GM12891 (cell line): ENCODE measurements around the gene FAM25G.
"Not testable (repeated sequence)": the region's sequence is repeated elsewhere in the genome, so short reads cannot be mapped to it uniquely, and the experiment has no call there.

Experiments
- PAX5 ChIP-seq: IDR thresholded peaks from 2 replicates; pipeline ENCODE4 v1.6.1; 2011; ENCODE audit warnings: low read length, moderate library complexity, mild to moderate bottlenecking; ENCODE audit not compliant: insufficient read depth, severe bottlenecking
- POLR2A ChIP-seq: IDR thresholded peaks from 2 replicates; pipeline ENCODE4 v1.6.1; 2011; ENCODE audit warnings: low read depth, low read length, control low read depth
- POLR2AphosphoS5 ChIP-seq: IDR thresholded peaks from 2 replicates; pipeline ENCODE4 v1.6.1; 2011; ENCODE audit warnings: low read depth, low read length, control low read depth
- TAF1 ChIP-seq: IDR thresholded peaks from 2 replicates; pipeline ENCODE4 v1.6.1; 2011; ENCODE audit warnings: low read depth, low read length, control low read depth

DNA sequence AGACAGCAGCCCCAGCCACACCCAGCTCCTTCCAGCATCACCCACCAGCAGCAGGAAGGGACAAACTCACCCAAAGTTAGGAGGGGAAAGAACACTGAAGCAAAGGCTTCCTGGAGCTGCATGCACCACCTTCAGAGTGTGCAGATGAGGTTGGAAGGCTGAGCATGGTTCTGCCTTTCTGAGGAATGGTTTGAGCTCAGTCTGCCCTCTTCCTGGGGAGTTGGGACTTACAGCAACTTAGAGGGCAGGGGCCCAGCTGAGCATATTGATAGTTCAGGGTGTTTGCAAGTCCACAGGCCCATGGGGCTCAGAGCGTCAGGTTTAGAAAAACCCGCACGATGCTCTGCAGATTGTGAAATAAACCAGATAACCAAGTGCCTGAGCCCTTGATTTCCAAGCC, 11.4 kb downstream of the FAM25G start:
- TF ChIP-seq POLR2A, PAX5, TAF1, POLR2AphosphoS5: not testable (repeated sequence)
